Right lobe of liver (tissue), 4 donors: Measurements from ENCODE around the gene NDUFS6.

Experiments
- POLR2A ChIP-seq: fragments of 450-650 bp; IDR thresholded peaks from one replicate; pipeline ENCODE4 v1.6.1; 2017; ENCODE audit warnings: antibody characterized with exemption, mild to moderate bottlenecking
- TF ChIP-seq, protein P1 (sequence below), 4 donors: fragments of 200-600 bp in 3 of 4; fragments of 450-650 bp in 1 of 4; IDR thresholded peaks; one replicate each; pipeline versions ENCODE4 v1.5.1 to v1.8.0; 2016 to 2022; ENCODE audit warnings: antibody characterized with exemption in 4 of 4, mild to moderate bottlenecking in 2 of 4
- donor health status: DM: no; HTN: no; CAD: no.
- donor health status: DM: no; HTN: no; CAD: no.
- donor health status: DM: no; HTN: yes; CAD: no.

DNA sequence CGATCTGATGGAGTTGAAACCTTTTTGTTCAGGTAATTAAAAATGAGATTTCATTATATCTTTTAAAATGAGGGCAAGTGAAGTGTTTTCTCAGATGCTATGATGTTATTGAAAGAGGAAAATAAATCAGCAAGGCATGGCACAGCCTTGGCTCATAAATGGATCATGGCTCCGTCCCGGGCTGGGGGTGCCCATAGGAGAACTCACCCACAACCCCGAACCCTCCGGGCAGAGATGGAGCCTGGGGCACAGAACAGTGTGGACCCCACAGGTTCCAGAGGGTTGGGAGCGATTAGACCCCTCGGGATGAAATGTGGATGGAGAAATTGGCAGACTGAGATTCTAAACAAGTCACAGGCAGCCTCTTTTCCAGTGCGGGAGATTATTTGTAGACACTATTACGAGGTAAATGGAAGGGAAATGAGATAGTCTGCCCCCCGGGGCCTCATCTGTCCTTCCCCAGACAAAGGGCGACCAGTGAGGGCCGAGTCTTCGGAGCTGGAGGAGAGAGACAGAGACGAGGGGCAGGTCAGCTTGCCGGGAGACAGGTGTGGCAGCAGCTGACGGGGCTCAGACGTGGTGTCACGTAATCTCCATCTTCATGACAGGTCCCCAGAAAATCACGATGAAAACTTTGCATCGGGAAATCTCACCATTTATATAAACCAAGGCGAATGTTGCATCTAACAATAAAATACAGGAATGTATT, 33.7 kb downstream of the NDUFS6 start:
- TF ChIP-seq POLR2A: no peak
- TF ChIP-seq, protein P1, sequence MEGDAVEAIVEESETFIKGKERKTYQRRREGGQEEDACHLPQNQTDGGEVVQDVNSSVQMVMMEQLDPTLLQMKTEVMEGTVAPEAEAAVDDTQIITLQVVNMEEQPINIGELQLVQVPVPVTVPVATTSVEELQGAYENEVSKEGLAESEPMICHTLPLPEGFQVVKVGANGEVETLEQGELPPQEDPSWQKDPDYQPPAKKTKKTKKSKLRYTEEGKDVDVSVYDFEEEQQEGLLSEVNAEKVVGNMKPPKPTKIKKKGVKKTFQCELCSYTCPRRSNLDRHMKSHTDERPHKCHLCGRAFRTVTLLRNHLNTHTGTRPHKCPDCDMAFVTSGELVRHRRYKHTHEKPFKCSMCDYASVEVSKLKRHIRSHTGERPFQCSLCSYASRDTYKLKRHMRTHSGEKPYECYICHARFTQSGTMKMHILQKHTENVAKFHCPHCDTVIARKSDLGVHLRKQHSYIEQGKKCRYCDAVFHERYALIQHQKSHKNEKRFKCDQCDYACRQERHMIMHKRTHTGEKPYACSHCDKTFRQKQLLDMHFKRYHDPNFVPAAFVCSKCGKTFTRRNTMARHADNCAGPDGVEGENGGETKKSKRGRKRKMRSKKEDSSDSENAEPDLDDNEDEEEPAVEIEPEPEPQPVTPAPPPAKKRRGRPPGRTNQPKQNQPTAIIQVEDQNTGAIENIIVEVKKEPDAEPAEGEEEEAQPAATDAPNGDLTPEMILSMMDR (IDR thresholded peaks at IDR 0.05): no peak
